Left lung (tissue), 10 donors: ENCODE data around the gene CHMP1A. TPM values are rescaled to one million over a fixed set of nuclear protein-coding genes. Genes with fewer than 3 reads are reported as not detected.
A peak's percentile ranks its signal among the peaks of the same experiment; 100 is the strongest.

ENCODE experiments used
- ATAC-seq: fragments of 200-7000 bp; cut with Tn5 transposase; one replicate; pipeline ENCODE4 v1.9.1; 2020; ENCODE audit warnings: moderate library complexity
- DNase-seq, 4 donors: peaks; one replicate each; pipeline ENCODE4 v3.0.0-alpha.2; 2013 to 2020
- H3K27ac ChIP-seq, 2 donors: fragments of 200-600 bp; sonication (generic) in 1 of 2; one replicate each; pipeline versions ENCODE4 v1.5.0 to v1.8.0; 2020 to 2021
- H3K27me3 ChIP-seq, 2 donors: fragments of 200-600 bp; sonication (generic) in 1 of 2; one replicate each; pipeline versions ENCODE4 v1.5.0 to v1.8.0; 2020 to 2021
- H3K36me3 ChIP-seq, 2 donors: fragments of 200-600 bp; sonication (generic) in 1 of 2; one replicate each; pipeline versions ENCODE4 v1.5.0 to v1.8.0; 2020 to 2021
- H3K4me1 ChIP-seq, 2 donors: fragments of 200-600 bp; one replicate each; pipeline ENCODE4 v1.8.0; 2021
- H3K4me3 ChIP-seq, 2 donors: fragments of 200-600 bp; sonication (generic) in 1 of 2; one replicate each; pipeline versions ENCODE4 v1.5.0 to v1.8.0; 2020 to 2021; ENCODE audit warnings: mild to moderate bottlenecking in 1 of 2
- H3K9me3 ChIP-seq, 2 donors: fragments of 200-600 bp; sonication (generic) in 1 of 2; one replicate each; pipeline versions ENCODE4 v1.5.0 to v1.8.0; 2020 to 2021
- intact Hi-C, 2 donors: fragments of 100-400 bp; cut with DNase I; formaldehyde crosslinking; loops; one replicate each; pipeline versions ENCODE4 v1.11.2 to v1.14.2; 2022
- polyA plus RNA-seq, 6 donors: library from polyadenylated mRNA; unstranded; fragments of 120-200 nt; gene quantifications; one replicate each; pipeline ENCODE4 v1.2.1, GENCODE V29; 2013; ENCODE audit not compliant: insufficient read length in 6 of 6
- total RNA-seq, 2 donors: library from RNA; stranded (reverse); fragmentation: NEBNext Ultra II Directional; extraction: Animal tissue kit (Norgen Biotek cat#: 25700); gene quantifications; one replicate each; pipeline ENCODE4 v1.2.1, GENCODE V29; 2021
- TF ChIP-seq, protein P1 (sequence below), 2 donors: fragments of 200-600 bp; sonication (generic) in 1 of 2; IDR thresholded peaks; one replicate each; pipeline versions ENCODE4 v1.5.0 to v1.8.0; 2021; ENCODE audit warnings: antibody characterized with exemption in 2 of 2
- donor health status: DM: no; HTN: yes; CAD: no.
- donor health status: DM: no; HTN: no; CAD: no.

Gene CHMP1A
- total and polyA plus RNA-seq, 8 donors, result 60.8 to 91.5 (median 72.5) TPM

DNA sequence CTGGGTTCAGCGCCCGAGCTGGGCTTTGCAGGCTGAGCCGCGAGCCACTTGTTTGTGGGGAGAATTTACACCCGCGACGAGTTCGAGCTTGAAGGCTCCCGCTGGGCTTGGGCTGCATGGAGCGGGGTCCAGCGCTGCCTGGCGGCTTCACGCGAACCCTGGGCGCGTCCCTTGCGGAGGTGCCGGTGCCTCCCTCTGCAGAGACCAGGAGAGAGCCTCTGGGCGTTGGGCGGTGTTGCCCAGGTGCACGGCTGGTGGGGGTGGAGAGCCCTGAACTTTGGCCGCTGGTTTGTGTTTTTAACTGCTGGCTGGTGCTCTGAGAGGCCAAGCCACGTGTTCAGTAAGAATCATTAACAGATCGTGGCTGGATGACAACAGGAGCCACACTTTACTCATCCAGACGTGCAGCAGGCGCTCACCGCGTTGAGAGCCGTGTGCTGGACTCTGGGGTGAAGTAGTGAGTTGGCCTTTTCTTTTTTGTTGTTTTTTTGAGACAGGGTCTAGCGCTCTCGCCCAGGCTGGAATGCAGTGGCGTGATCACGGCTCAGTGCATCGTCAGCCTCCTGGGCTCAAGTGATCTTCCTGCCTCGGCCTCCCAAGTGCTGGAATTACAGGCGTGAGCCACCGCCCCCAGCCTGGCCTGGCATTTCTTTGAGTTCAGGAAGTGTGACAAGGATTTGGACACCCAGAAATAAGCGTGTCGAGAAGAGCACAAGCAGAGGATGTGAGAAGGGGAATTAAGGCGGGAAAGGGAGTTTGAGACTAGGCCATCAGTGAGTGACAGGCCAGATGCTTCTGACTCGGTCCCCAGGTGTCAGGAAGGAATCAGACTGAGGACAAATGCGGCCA lies 29.8 kb upstream of the CHMP1A start:
- ATAC-seq, result peak; percentile 66
- H3K27ac ChIP-seq, result peak overlapping the region; percentile 80 to 82
- H3K4me3 ChIP-seq, result peak overlapping the region; percentile 71 to 97
- H3K4me1 ChIP-seq, result peaks cover 8 to 13% of the 10 kb centered on the region in 2 donors
- intact Hi-C loops, result loop anchor here in 1 of 2 donors (10.0 kb wide), 1 partner anchor 57 kb away; no protein-coding TSS in a partner anchor
- TF ChIP-seq, protein P1, sequence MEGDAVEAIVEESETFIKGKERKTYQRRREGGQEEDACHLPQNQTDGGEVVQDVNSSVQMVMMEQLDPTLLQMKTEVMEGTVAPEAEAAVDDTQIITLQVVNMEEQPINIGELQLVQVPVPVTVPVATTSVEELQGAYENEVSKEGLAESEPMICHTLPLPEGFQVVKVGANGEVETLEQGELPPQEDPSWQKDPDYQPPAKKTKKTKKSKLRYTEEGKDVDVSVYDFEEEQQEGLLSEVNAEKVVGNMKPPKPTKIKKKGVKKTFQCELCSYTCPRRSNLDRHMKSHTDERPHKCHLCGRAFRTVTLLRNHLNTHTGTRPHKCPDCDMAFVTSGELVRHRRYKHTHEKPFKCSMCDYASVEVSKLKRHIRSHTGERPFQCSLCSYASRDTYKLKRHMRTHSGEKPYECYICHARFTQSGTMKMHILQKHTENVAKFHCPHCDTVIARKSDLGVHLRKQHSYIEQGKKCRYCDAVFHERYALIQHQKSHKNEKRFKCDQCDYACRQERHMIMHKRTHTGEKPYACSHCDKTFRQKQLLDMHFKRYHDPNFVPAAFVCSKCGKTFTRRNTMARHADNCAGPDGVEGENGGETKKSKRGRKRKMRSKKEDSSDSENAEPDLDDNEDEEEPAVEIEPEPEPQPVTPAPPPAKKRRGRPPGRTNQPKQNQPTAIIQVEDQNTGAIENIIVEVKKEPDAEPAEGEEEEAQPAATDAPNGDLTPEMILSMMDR (IDR thresholded peaks at IDR 0.05), result no peak
- H3K27me3 ChIP-seq, result no peaks in the 10 kb centered on the region
- peaks cover 0 to 31% of the 10 kb centered on the region in 2 donors for H3K36me3 ChIP-seq
- no peaks in the 10 kb centered on the region for H3K9me3 ChIP-seq
- DNase-seq, result peak in 2 of 4 donors; percentile 33 to 58

DNA sequence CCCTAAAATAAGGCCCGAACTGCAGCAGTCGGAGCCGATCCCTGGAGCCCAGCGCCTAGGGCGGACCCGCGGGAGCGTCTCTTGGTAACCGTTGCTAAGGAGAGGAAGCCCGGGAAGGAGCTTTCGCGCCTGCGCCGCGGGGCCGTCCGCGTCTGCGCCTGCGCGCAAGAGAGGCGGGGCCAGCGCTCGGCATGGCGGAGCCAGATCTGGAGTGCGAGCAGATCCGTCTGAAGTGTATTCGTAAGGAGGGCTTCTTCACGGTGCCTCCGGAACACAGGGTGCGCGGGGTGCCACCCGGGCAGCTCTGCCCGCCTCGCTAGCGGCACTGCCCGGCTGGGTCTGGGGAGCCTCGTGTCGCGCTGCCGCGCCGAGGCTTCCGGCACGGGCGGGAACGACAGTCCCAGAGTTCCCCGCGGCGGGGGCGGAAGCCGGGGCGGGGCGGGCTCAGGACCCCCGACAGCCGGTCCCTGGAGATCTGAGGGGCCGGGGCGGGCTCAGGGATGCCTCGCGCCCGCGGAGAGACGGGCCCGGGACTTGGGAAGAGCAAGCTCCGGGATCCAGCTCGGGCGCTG lies 29.1 kb upstream of the CHMP1A start, which contains the start of gene CDK10:
Gene CDK10 (plus strand): TSS at position 170 of the 572 bp plus-strand sequence. CDS start 22 bp downstream, at position 192.
- TF ChIP-seq, protein P1 (IDR thresholded peaks at IDR 0.05), result no peak
- peak; percentile 89 to 97 (median 95) for DNase-seq
- Histone ChIP-seq H3K4me1 (peaks cover 8 to 13% of the 10 kb centered on the region in 2 donors), H3K9me3 (no peaks in the 10 kb centered on the region), H3K4me3 (peak within 1 kb of the TSS; percentile 71 to 97), H3K36me3 (peaks cover 0 to 24% of the 10 kb centered on the region in 2 donors), H3K27me3 (no peaks in the 10 kb centered on the region), H3K27ac (peak within 1 kb of the TSS; percentile 80 to 82)
- intact Hi-C loops, result loop anchor here in 1 of 2 donors (10.0 kb wide), 1 partner anchor 58 kb away; no protein-coding TSS in a partner anchor
- ATAC-seq, result peak; percentile 92

DNA sequence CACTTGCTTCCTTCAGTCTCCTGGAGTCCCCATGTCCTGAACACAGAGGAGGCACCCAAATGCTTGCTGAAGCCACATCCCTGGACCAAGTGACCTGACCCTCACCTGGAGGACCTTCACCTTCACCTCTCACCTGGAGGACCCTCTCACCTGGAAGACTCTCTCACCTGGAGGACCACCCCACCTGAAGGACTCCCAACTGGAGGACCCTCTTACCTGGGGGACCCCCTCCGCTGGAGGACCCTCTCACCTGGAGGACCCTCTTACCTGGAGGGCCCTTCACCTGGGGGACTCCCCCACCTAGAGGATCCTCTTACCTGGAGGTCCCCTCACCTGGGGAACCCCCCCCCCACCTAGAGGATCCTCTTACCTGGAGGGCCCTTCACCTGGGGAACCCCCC lies 28.4 kb upstream of the CHMP1A start:
- intact Hi-C loops, result loop anchor here in 1 of 2 donors (10.0 kb wide), 1 partner anchor 59 kb away; no protein-coding TSS in a partner anchor
- ATAC-seq, result no peak
- Histone ChIP-seq H3K27ac (no peak overlapping the region), H3K9me3 (no peaks in the 10 kb centered on the region), H3K4me3 (no peak overlapping the region), H3K27me3 (no peaks in the 10 kb centered on the region), H3K36me3 (peaks cover 0 to 17% of the 10 kb centered on the region in 2 donors), H3K4me1 (peaks cover 8 to 13% of the 10 kb centered on the region in 2 donors)
- peak in 1 of 4 donors; percentile 32 for DNase-seq
- TF ChIP-seq, protein P1 (IDR thresholded peaks at IDR 0.05), result no peak

DNA sequence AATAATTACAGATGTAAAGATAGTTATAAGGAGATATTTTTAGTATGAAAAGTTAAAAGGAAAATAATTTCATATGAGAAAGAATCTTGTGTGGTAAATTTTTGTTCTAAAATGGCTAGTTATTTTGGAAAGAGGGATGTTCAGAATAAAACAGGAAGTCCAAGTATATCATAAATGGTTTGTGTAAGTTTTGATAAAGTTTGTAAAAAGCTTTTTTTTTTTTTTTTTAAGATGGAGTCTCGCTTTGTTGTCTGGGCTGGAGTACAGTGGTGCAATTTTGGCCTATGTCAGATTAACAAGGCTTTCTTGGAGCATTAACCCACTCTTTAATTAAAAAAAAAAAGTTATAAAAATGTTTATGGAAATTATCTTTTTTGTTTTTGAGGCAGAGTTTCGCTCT lies 20.8 kb upstream of the CHMP1A start:
- ATAC-seq (no peak), DNase-seq (no peak)
- intact Hi-C loops, result no loop called here
- TF ChIP-seq, protein P1 (IDR thresholded peaks at IDR 0.05), result no peak
- H3K4me3 ChIP-seq, result no peak overlapping the region
- no peaks in the 10 kb centered on the region for H3K27me3 ChIP-seq
- no peaks in the 10 kb centered on the region for H3K36me3 ChIP-seq
- peaks cover 0 to 13% of the 10 kb centered on the region in 2 donors for H3K9me3 ChIP-seq
- no peak overlapping the region for H3K27ac ChIP-seq
- no peaks in the 10 kb centered on the region for H3K4me1 ChIP-seq
